Measurements from ENCODE around the gene GPR160.

DNA sequence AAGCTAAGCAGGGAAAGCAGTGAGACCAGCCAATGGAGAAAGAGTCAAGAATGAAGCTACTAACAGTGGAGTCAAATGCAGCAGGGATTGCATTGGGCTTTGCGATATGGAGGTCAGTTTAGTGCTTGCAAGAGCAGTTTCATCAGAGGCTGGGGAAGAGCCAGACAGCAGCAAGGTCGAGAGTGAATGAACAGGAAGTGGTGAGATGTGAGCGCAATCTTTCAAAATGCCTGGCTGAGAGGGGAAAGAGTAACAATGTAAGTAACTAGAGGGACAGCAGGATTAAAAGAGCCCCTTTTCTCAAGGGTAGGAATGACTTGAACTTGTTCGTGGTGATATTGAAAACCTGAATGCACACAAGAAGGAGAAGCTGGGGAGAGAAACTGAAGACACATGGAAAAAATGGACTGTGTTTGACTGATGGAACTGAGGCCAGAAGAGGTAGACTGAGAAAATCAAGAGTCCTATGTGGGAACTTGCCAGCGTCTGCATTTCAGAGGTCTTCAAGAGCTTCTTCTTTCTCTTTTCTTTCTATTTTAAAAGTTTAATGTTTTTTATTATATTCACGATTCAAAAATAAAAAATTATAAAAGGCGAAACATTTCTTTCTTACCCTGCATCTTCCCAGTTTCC, 30.6 kb upstream of the GPR160 start:
- TF ChIP-seq CTCF (IDR thresholded peaks at IDR 0.05; ENCODE audit: poor library complexity): no peak
- no peak for TF ChIP-seq EZH2 (IDR thresholded peaks at IDR 0.05; ENCODE audit: borderline replicate concordance)
